ENCODE measurements around the gene TECTB. TPM values are rescaled to one million over a fixed set of nuclear protein-coding genes. Genes with fewer than 3 reads are reported as not detected.

Gene TECTB
- total RNA-seq (ENCODE audit: low replicate concordance): 0.10 TPM in 1 of 2 replicates, not detected in the other
- long read RNA-seq: 0 reads

DNA sequence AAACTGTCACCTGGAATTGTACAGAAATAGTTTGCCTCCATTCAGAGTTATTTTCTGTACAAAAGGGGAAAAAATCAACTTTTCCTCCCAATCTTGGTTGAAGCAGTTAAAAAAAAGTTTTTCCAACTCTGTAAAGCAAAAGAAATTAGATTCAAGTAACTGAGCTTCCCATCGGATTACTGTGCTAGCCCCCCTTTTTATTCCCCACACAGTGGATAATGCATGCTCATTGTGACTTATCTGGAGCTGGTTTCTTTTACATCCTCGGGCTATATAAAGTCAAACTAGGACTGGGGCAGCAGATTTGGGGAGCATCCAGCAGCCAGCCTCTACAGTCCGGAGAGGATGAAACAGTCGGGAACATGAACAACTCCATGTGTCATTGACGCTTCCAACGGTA is at the start of gene TECTB:
Gene TECTB, plus strand, starts transcription at position 301 of the 400 bp plus-strand sequence. CDS start 335 bp downstream, outside the sequence.
- no peak within 1 kb of the TSS for H3K27ac Mint-ChIP-seq
- TF ChIP-seq, protein P1, sequence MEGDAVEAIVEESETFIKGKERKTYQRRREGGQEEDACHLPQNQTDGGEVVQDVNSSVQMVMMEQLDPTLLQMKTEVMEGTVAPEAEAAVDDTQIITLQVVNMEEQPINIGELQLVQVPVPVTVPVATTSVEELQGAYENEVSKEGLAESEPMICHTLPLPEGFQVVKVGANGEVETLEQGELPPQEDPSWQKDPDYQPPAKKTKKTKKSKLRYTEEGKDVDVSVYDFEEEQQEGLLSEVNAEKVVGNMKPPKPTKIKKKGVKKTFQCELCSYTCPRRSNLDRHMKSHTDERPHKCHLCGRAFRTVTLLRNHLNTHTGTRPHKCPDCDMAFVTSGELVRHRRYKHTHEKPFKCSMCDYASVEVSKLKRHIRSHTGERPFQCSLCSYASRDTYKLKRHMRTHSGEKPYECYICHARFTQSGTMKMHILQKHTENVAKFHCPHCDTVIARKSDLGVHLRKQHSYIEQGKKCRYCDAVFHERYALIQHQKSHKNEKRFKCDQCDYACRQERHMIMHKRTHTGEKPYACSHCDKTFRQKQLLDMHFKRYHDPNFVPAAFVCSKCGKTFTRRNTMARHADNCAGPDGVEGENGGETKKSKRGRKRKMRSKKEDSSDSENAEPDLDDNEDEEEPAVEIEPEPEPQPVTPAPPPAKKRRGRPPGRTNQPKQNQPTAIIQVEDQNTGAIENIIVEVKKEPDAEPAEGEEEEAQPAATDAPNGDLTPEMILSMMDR (conservative IDR thresholded peaks at IDR 0.05): no peak
- no peaks in the 10 kb centered on the region for H3K9me3 Mint-ChIP-seq
- no peaks in the 10 kb centered on the region for H3K36me3 Mint-ChIP-seq
- peaks cover 10% of the 10 kb centered on the region for H3K4me1 Mint-ChIP-seq (ENCODE audit: unreplicated experiment)
- peaks cover 11% of the 10 kb centered on the region for H3K27me3 Mint-ChIP-seq
- H3K4me3 Mint-ChIP-seq: no peak within 1 kb of the TSS
- DNase-seq (ENCODE audit: extremely low spot score, unreplicated experiment): no peak

DNA sequence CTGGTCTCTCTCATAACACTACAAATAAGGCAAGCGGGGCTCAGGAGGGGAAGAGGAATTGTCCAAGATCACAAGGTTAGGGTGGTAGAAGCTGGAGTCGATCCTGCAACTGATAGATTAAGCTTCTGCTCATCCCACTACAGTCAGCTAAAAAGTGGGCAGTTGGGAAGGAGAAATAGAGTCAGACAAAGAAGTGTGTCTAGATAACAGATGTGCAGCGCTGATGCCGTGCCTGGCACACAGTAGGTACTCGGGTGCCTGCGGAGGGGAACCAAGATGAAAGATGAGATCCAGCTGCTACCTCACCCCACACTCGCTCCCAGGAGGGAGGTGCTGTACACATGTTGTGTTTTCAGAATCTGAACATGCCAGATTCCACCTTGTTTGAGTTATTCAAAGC is 48.1 kb upstream of the TECTB start:
- no peaks in the 10 kb centered on the region for H3K36me3 Mint-ChIP-seq
- DNase-seq (ENCODE audit: extremely low spot score, unreplicated experiment): no peak
- H3K4me1 Mint-ChIP-seq (ENCODE audit: unreplicated experiment): peaks cover 23% of the 10 kb centered on the region
- peaks cover 22% of the 10 kb centered on the region for H3K9me3 Mint-ChIP-seq
- TF ChIP-seq, protein P1 (conservative IDR thresholded peaks at IDR 0.05): no peak
- H3K27ac Mint-ChIP-seq: no peak overlapping the region
- no peak overlapping the region for H3K4me3 Mint-ChIP-seq
- H3K27me3 Mint-ChIP-seq: no peaks in the 10 kb centered on the region

DNA sequence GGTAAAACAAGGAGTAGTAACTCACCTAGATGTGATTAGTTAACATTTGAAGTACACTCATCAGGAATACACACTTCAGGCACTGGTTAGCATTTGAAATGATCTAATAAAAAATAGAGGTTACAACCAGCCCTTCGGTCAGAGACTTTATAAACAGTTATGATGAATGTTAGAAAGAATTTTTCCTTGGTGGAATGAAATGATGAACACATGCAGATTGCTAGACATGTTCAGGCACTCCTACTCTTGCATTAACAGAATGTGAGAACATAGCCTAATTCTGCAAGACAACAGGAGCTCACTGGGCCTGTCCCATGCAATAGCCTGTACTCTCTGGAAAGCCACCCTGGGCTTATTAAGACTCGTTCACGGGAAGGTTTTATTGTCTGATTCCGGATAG is 47.3 kb upstream of the TECTB start:
- TF ChIP-seq, protein P1 (conservative IDR thresholded peaks at IDR 0.05): no peak
- H3K27me3 Mint-ChIP-seq: peaks cover 1% of the 10 kb centered on the region
- no peak overlapping the region for H3K27ac Mint-ChIP-seq
- H3K4me3 Mint-ChIP-seq: no peak overlapping the region
- H3K36me3 Mint-ChIP-seq: no peaks in the 10 kb centered on the region
- DNase-seq (ENCODE audit: extremely low spot score, unreplicated experiment): no peak
- peaks cover 23% of the 10 kb centered on the region for H3K4me1 Mint-ChIP-seq (ENCODE audit: unreplicated experiment)
- peaks cover 22% of the 10 kb centered on the region for H3K9me3 Mint-ChIP-seq

DNA sequence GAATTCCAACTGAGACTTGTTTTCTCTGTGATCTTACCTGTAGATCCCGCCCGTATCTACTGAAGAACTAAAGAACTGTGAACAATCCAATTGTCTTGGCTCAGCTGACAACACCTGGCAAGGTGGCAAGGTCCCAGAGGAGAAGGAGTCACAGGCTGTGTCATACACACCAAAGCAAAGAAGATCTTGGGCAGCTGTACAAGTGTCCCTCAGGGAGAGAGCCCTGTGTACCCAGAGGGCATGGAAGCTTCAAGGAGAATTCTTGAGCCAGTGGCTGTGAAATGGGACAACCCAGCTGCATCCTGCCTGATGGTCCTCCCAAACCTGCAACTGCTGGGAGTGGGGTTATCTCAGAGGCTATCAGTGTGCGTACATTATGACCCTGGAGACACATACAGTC is 46.7 kb upstream of the TECTB start:
- peaks cover 6% of the 10 kb centered on the region for H3K27me3 Mint-ChIP-seq
- peaks cover 22% of the 10 kb centered on the region for H3K9me3 Mint-ChIP-seq
- peaks cover 21% of the 10 kb centered on the region for H3K4me1 Mint-ChIP-seq (ENCODE audit: unreplicated experiment)
- no peak for DNase-seq (ENCODE audit: extremely low spot score, unreplicated experiment)
- no peak overlapping the region for H3K4me3 Mint-ChIP-seq
- H3K27ac Mint-ChIP-seq: no peak overlapping the region
- no peaks in the 10 kb centered on the region for H3K36me3 Mint-ChIP-seq
- TF ChIP-seq, protein P1 (conservative IDR thresholded peaks at IDR 0.05): no peak

DNA sequence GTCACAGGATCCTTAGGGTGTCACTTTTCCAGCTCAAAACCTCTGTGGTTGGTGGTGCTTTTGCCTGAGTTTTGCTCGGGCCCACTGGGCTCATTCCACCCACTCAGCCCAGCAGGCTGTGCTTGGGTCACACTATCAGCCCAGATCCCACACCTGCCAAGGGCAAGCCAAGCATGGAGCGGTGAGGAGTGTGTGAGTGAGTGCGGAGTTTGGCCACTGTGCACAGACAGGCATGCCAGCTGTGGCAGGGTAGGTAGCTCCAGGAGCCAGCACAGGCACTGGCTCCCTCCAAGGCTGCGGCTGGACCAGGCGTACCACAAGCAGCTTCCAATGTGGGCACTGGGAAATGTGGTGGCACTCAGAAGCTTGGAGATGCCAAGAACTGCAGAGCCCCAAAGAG is 43.9 kb upstream of the TECTB start:
- H3K9me3 Mint-ChIP-seq: peaks cover 22% of the 10 kb centered on the region
- peaks cover 4% of the 10 kb centered on the region for H3K4me1 Mint-ChIP-seq (ENCODE audit: unreplicated experiment)
- H3K36me3 Mint-ChIP-seq: no peaks in the 10 kb centered on the region
- TF ChIP-seq, protein P1 (conservative IDR thresholded peaks at IDR 0.05): no peak
- H3K27me3 Mint-ChIP-seq: peaks cover 7% of the 10 kb centered on the region
- no peak overlapping the region for H3K4me3 Mint-ChIP-seq
- DNase-seq (ENCODE audit: extremely low spot score, unreplicated experiment): no peak
- no peak overlapping the region for H3K27ac Mint-ChIP-seq

DNA sequence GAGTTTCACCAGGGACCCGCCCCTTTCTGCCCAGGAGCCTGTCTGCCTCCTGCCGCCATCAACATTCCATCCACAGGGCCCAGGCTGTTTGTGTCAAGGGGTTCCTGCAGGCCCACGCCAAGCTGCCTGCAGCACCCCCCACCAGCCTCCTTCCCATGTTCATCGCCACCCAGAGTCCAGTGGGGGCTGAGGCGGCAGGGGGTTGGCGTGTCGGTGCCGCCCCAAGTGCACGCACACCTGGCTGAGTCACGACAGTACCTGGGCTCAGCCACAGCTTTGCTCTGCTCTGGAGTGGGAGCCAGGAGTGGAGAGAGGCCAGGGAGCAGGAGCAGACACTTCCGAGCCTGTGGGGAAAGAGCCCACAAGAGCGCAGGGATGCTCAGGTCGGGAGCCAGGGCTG is 42.8 kb upstream of the TECTB start:
- no peaks in the 10 kb centered on the region for H3K4me1 Mint-ChIP-seq (ENCODE audit: unreplicated experiment)
- H3K4me3 Mint-ChIP-seq: no peak overlapping the region
- H3K27me3 Mint-ChIP-seq: peaks cover 7% of the 10 kb centered on the region
- no peaks in the 10 kb centered on the region for H3K36me3 Mint-ChIP-seq
- no peak overlapping the region for H3K27ac Mint-ChIP-seq
- no peak for DNase-seq (ENCODE audit: extremely low spot score, unreplicated experiment)
- TF ChIP-seq, protein P1 (conservative IDR thresholded peaks at IDR 0.05): no peak
- peaks cover 22% of the 10 kb centered on the region for H3K9me3 Mint-ChIP-seq
